SU-DHL-6 (cell line): Measurements from ENCODE around the gene NTRK2.

Experiments
- H2AFZ ChIP-seq: fragments of 200-600 bp; sonication (generic); 2 replicates; pipeline ENCODE4 v1.6.1; 2014; ENCODE audit warnings: low read depth, mild to moderate bottlenecking, moderate library complexity, mixed read lengths, antibody characterized with exemption, low read length; ENCODE audit not compliant: severe bottlenecking
- H3F3A ChIP-seq: fragments of 200-600 bp; shearing (Covaris generic); 2 replicates; pipeline ENCODE4 v1.6.0; 2016; ENCODE audit warnings: antibody characterized with exemption, mild to moderate bottlenecking; ENCODE audit not compliant: insufficient read depth
- H3K27ac ChIP-seq: fragments of 200-600 bp; sonication (generic); 2 replicates; pipeline ENCODE4 v1.5.1; 2016; ENCODE audit warnings: low read depth, mild to moderate bottlenecking, low read length, moderate library complexity, mixed read lengths
- H3K27me3 ChIP-seq: fragments of 200-600 bp; sonication (generic), shearing (Covaris generic); 2 replicates; pipeline ENCODE4 v1.6.0; 2014; ENCODE audit warnings: mild to moderate bottlenecking, low read length
- H3K36me3 ChIP-seq: fragments of 200-600 bp; sonication (generic); 2 replicates; pipeline ENCODE4 v1.6.1; 2014; ENCODE audit warnings: mild to moderate bottlenecking, low read length, mixed read lengths
- H3K4me2 ChIP-seq: fragments of 300-600, 200-600 bp; shearing (Covaris generic), sonication (generic); 2 replicates; pipeline ENCODE4 v1.6.0; 2014; ENCODE audit warnings: low read length, low read depth, mild to moderate bottlenecking; ENCODE audit not compliant: poor library complexity, severe bottlenecking
- H3K4me3 ChIP-seq: fragments of 200-600 bp; sonication (generic); 2 replicates; pipeline ENCODE4 v1.5.1; 2014; ENCODE audit warnings: antibody characterized with exemption, low read length, mild to moderate bottlenecking, mixed read lengths; ENCODE audit not compliant: insufficient read depth, poor library complexity, severe bottlenecking
- H3K79me2 ChIP-seq: fragments of 200-600 bp; sonication (generic); 2 replicates; pipeline ENCODE4 v1.6.1; 2014; ENCODE audit warnings: mild to moderate bottlenecking, low read length, moderate library complexity; ENCODE audit not compliant: insufficient read depth
- H3K9ac ChIP-seq: fragments of 200-600 bp; sonication (generic); 2 replicates; pipeline ENCODE4 v1.7.0; 2014; ENCODE audit warnings: mild to moderate bottlenecking, low read length
- H3K9me2 ChIP-seq: fragments of 200-600 bp; sonication (generic); replicated peaks from 2 replicates; pipeline ENCODE4 v1.6.1; 2014; ENCODE audit warnings: low read length; ENCODE audit not compliant: insufficient read depth
- H3K9me3 ChIP-seq: fragments of 200-600 bp; sonication (generic); 2 replicates; pipeline ENCODE4 v1.6.1; 2014; ENCODE audit warnings: low read length, mixed read lengths; ENCODE audit not compliant: insufficient read depth
- H4K20me1 ChIP-seq: fragments of 200-600 bp; sonication (generic); 2 replicates; pipeline ENCODE4 v1.6.1; 2014; ENCODE audit warnings: low read depth, mild to moderate bottlenecking, antibody characterized with exemption, low read length, moderate library complexity, mixed read lengths
- EZH2phosphoT487 ChIP-seq: fragments of 200-600 bp; sonication (generic), shearing (Covaris generic); conservative IDR thresholded peaks from 2 replicates; pipeline ENCODE4 v1.6.1; 2018; ENCODE audit warnings: mild to moderate bottlenecking, antibody characterized with exemption, low read length, moderate library complexity, mixed read lengths
- TF ChIP-seq, protein P1 (sequence below): fragments of 200-600 bp; sonication (generic); IDR thresholded peaks from one replicate; pipeline ENCODE4 v1.5.1; 2017; ENCODE audit warnings: antibody characterized with exemption, mild to moderate bottlenecking, low read length, moderate library complexity; ENCODE audit not compliant: insufficient read depth, poor library complexity, severe bottlenecking

Gene NTRK2

DNA sequence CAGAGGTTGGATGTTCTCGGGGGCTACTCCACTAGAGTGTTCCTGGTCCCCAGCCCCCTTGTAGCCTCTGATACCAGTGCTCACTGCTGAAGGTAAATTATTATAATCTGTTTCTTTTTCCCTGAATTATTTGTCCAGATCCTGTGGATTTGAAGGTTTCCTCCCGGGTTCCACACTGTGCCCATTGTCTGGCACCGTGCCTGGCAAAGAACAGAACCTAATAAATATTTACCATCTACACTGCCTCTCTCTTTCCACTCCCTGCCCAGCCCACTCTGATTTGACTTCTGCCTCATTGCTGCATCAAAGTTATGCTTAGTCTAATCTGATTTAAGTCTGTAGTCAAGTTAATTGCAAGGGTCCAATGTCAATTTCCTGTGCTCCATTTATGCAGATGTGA lies 322.9 kb downstream of the NTRK2 start:
- Histone ChIP-seq H3K36me3 (no peaks in the 10 kb centered on the region), H3F3A (no peaks in the 10 kb centered on the region), H3K27ac (no peak overlapping the region), H3K4me3 (no peak overlapping the region), H3K9me2 (no peaks in the 10 kb centered on the region), H3K9ac (no peak overlapping the region), H3K27me3 (no peaks in the 10 kb centered on the region), H2AFZ (no peak overlapping the region), H3K9me3 (no peaks in the 10 kb centered on the region), H4K20me1 (no peaks in the 10 kb centered on the region), H3K4me2 (no peak overlapping the region), H3K79me2 (no peaks in the 10 kb centered on the region)
- no peak for TF ChIP-seq EZH2phosphoT487
- TF ChIP-seq, protein P1, sequence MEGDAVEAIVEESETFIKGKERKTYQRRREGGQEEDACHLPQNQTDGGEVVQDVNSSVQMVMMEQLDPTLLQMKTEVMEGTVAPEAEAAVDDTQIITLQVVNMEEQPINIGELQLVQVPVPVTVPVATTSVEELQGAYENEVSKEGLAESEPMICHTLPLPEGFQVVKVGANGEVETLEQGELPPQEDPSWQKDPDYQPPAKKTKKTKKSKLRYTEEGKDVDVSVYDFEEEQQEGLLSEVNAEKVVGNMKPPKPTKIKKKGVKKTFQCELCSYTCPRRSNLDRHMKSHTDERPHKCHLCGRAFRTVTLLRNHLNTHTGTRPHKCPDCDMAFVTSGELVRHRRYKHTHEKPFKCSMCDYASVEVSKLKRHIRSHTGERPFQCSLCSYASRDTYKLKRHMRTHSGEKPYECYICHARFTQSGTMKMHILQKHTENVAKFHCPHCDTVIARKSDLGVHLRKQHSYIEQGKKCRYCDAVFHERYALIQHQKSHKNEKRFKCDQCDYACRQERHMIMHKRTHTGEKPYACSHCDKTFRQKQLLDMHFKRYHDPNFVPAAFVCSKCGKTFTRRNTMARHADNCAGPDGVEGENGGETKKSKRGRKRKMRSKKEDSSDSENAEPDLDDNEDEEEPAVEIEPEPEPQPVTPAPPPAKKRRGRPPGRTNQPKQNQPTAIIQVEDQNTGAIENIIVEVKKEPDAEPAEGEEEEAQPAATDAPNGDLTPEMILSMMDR, result no peak

DNA sequence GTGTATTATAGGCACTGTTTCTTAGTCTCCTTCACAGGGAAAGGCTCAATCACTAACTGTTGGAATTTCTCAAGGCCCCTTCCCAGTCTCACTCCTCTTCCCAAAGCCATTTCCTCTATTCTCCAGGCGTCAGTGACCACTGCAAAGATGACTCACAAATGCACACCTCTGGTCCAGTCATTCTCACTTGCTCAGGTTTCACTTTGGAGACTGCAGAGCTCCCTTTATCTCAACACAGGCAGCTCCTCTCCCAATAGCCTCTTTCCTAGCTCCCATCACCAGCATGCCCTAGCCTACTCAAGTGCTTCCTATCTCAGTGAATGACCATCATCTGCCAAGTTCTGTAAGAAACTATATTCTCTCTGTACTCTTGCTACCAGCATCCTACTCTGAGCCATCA lies 323.6 kb downstream of the NTRK2 start:
- no peaks in the 10 kb centered on the region for H3K79me2 ChIP-seq
- no peaks in the 10 kb centered on the region for H3K9me2 ChIP-seq
- H3F3A ChIP-seq, result no peaks in the 10 kb centered on the region
- H3K27ac ChIP-seq, result no peak overlapping the region
- no peaks in the 10 kb centered on the region for H3K36me3 ChIP-seq
- H3K4me2 ChIP-seq, result no peak overlapping the region
- H3K9me3 ChIP-seq, result no peaks in the 10 kb centered on the region
- TF ChIP-seq, protein P1, result no peak
- no peak for TF ChIP-seq EZH2phosphoT487
- H2AFZ ChIP-seq, result no peak overlapping the region
- no peaks in the 10 kb centered on the region for H4K20me1 ChIP-seq
- H3K27me3 ChIP-seq, result no peaks in the 10 kb centered on the region
- no peak overlapping the region for H3K9ac ChIP-seq
- H3K4me3 ChIP-seq, result no peak overlapping the region

DNA sequence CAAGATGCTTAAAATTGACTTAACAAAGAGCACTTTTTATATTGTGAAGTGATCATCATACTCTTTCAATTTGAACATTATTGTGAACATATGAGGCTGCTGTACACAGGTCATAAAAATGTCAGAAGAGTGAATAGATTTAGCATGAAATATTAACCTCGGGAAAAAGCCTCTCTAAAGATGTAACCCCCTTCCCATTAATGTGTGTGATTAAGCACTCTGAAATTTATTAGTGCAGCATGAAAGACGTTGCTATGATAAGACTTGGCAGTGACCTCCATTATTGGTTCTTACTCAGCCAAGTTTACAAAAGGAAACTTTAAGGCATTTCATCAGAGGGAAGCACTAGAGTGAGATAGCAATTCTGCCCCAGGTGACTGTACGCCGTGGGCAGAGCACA lies 326.5 kb downstream of the NTRK2 start:
- H3K27ac ChIP-seq, result no peak overlapping the region
- no peaks in the 10 kb centered on the region for H3K36me3 ChIP-seq
- no peak overlapping the region for H3K4me3 ChIP-seq
- no peak overlapping the region for H3K9ac ChIP-seq
- TF ChIP-seq EZH2phosphoT487, result no peak
- TF ChIP-seq, protein P1, result no peak
- no peak overlapping the region for H2AFZ ChIP-seq
- no peaks in the 10 kb centered on the region for H3K9me3 ChIP-seq
- no peaks in the 10 kb centered on the region for H3K79me2 ChIP-seq
- H3F3A ChIP-seq, result no peaks in the 10 kb centered on the region
- no peaks in the 10 kb centered on the region for H3K9me2 ChIP-seq
- no peaks in the 10 kb centered on the region for H3K27me3 ChIP-seq
- no peaks in the 10 kb centered on the region for H4K20me1 ChIP-seq
- H3K4me2 ChIP-seq, result no peak overlapping the region
